ENCODE results near the gene RPL41. TPM values are rescaled to one million over a fixed set of nuclear protein-coding genes. Genes with fewer than 3 reads are reported as not detected.

RPL41 gene
- total and polyA plus RNA-seq, 9 of the 15 experiments (the other 6 are each of a cell fraction or from before 2014, with no cell fraction given), result 3,403 to 11,276 (median 5,604) TPM

DNA sequence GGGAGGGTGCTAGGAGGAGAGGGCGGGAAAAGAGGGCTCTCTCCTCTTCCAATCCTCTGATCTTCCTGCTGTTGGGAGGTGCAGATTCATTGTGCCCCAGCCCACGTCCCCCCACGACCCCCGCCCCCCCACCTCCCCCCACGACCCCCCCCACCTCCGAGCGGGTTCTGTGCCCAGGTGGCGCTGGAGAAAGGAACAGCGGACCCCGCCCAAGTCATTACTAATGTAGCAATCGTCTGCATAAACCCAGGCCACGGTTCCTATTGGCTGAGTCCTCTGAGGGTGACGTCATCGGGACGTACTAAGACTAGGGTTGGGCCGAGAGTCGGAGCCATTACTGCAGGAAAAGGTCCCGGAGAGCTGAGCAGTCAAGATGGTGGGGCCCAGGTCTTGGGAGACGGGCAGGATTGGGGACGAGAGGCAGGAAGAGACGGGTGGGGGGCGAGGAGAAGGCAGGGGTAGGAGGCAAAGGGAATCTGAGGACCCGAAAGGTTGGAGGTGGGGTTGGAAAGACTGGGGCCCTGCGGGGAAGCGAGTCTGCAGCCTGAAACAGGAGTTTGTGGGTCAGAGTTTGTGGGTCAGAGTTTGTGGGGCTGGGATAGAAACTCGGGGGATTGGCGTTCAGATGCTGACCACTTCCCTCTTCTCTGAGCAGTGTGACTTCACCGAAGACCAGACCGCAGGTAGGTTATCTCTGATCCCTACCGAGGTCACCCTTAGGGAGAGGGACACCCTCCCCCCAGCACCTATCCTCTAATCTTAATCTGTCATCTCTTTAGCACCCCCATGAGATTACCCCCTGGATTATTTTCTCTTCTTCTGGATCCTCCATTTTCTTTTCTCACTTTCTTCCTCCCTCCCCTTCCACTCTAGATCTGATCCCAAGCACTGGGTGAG is 41.8 kb downstream of the RPL41 start, which contains the start of gene MYL6 (continued):
- TF ChIP-seq ZHX1 (conservative IDR thresholded peaks at IDR 0.05; ENCODE audit: low read length) (no peak), ESRRA (IDR thresholded peaks at IDR 0.05; ENCODE audit: borderline replicate concordance, low read depth) (peak; percentile 76), ZNF518B (CRISPR knock-in tag; IDR thresholded peaks at IDR 0.05) (no peak), HDAC1 (IDR thresholded peaks at IDR 0.05) (peak in 1 of 2 experiments; percentile 71; a peak in 2 of 4 replicates), ZNF57 (CRISPR knock-in tag; IDR thresholded peaks at IDR 0.05) (peak; percentile 19; the same call in 1 of the 2 replicates), TEAD1 (CRISPR knock-in tag; IDR thresholded peaks at IDR 0.05) (no peak; a peak in 1 of 4 replicates), PYGO2 (tag; IDR thresholded peaks at IDR 0.05) (peak; percentile 60; the same call in 1 of the 2 replicates), ZNF785 (CRISPR knock-in tag; IDR thresholded peaks at IDR 0.05) (no peak), HIVEP1 (CRISPR knock-in tag; IDR thresholded peaks at IDR 0.05) (0 out of 2 replicates have a peak, but pooled peaks have one; percentile 48), MAFK (IDR thresholded peaks at IDR 0.05; ENCODE audit: low read length) (no peak), NFIX (CRISPR knock-in tag; IDR thresholded peaks at IDR 0.05; ENCODE audit: low read depth) (no peak), ZNF175 (CRISPR knock-in tag; IDR thresholded peaks at IDR 0.05; ENCODE audit: low read depth) (peak; percentile 84; the same call in 1 of the 2 replicates), ZNF583 (CRISPR knock-in tag; IDR thresholded peaks at IDR 0.05) (no peak), NR2F6 (CRISPR knock-in tag; IDR thresholded peaks at IDR 0.05) (0 out of 2 replicates have a peak, but pooled peaks have one; percentile 75), LCOR (CRISPR knock-in tag; IDR thresholded peaks at IDR 0.05) (no peak)
- TF ChIP-seq, protein P1, sequence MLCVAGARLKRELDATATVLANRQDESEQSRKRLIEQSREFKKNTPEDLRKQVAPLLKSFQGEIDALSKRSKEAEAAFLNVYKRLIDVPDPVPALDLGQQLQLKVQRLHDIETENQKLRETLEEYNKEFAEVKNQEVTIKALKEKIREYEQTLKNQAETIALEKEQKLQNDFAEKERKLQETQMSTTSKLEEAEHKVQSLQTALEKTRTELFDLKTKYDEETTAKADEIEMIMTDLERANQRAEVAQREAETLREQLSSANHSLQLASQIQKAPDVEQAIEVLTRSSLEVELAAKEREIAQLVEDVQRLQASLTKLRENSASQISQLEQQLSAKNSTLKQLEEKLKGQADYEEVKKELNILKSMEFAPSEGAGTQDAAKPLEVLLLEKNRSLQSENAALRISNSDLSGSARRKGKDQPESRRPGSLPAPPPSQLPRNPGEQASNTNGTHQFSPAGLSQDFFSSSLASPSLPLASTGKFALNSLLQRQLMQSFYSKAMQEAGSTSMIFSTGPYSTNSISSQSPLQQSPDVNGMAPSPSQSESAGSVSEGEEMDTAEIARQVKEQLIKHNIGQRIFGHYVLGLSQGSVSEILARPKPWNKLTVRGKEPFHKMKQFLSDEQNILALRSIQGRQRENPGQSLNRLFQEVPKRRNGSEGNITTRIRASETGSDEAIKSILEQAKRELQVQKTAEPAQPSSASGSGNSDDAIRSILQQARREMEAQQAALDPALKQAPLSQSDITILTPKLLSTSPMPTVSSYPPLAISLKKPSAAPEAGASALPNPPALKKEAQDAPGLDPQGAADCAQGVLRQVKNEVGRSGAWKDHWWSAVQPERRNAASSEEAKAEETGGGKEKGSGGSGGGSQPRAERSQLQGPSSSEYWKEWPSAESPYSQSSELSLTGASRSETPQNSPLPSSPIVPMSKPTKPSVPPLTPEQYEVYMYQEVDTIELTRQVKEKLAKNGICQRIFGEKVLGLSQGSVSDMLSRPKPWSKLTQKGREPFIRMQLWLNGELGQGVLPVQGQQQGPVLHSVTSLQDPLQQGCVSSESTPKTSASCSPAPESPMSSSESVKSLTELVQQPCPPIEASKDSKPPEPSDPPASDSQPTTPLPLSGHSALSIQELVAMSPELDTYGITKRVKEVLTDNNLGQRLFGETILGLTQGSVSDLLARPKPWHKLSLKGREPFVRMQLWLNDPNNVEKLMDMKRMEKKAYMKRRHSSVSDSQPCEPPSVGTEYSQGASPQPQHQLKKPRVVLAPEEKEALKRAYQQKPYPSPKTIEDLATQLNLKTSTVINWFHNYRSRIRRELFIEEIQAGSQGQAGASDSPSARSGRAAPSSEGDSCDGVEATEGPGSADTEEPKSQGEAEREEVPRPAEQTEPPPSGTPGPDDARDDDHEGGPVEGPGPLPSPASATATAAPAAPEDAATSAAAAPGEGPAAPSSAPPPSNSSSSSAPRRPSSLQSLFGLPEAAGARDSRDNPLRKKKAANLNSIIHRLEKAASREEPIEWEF (CRISPR knock-in tag; IDR thresholded peaks at IDR 0.05), result no peak

Data from K562 (cell line).